Astrocyte (in vitro differentiated cells and primary cell): ENCODE measurements around the gene PLEKHN1. TPM values are rescaled to one million over a fixed set of nuclear protein-coding genes. Genes with fewer than 3 reads are reported as not detected.

ENCODE experiments used
- DNase-seq: peaks from one replicate; pipeline ENCODE4 v3.0.0-alpha.2; 2010; ENCODE audit warnings: low read depth
- FAIRE-seq: peaks from 2 replicates; lab custom pipeline; 2011; peaks lifted over from hg19 to GRCh38; lab: Jason Lieb, UNC
- H2AFZ ChIP-seq: 2 replicates; pipeline ENCODE4 v1.6.0; 2012; ENCODE audit warnings: low read depth, low read length, inconsistent platforms
- H3K27ac ChIP-seq: 2 replicates; pipeline ENCODE4 v1.5.1; 2011; ENCODE audit warnings: low read depth, low read length, inconsistent platforms
- H3K27me3 ChIP-seq: 2 replicates; pipeline ENCODE4 v1.6.0; 2011; ENCODE audit warnings: low read length, inconsistent platforms; ENCODE audit not compliant: insufficient read depth
- H3K36me3 ChIP-seq: 2 replicates; pipeline ENCODE4 v1.5.1; 2011; ENCODE audit warnings: low read length, inconsistent platforms; ENCODE audit not compliant: insufficient read depth
- H3K4me1 ChIP-seq: 2 replicates; pipeline ENCODE4 v1.5.1; 2011; ENCODE audit warnings: low read length, inconsistent platforms; ENCODE audit not compliant: insufficient read depth
- H3K4me2 ChIP-seq: 2 replicates; pipeline ENCODE4 v1.6.0; 2012; ENCODE audit warnings: low read length, inconsistent platforms
- H3K4me3 ChIP-seq: 2 replicates; pipeline ENCODE4 v1.5.1; 2011; ENCODE audit warnings: low read depth, mild to moderate bottlenecking, low read length, inconsistent platforms; ENCODE audit not compliant: insufficient read depth
- H3K79me2 ChIP-seq: 2 replicates; pipeline ENCODE4 v1.6.0; 2012; ENCODE audit warnings: mild to moderate bottlenecking, low read length, inconsistent platforms; ENCODE audit not compliant: insufficient read depth
- H3K9ac ChIP-seq: 2 replicates; pipeline ENCODE4 v1.6.0; 2012; ENCODE audit warnings: mild to moderate bottlenecking, low read length, inconsistent platforms
- H3K9me3 ChIP-seq: 2 replicates; pipeline ENCODE4 v1.5.1; 2012; ENCODE audit warnings: low read depth, mild to moderate bottlenecking, low read length, inconsistent platforms; ENCODE audit not compliant: insufficient read depth
- H4K20me1 ChIP-seq: 2 replicates; pipeline ENCODE4 v1.6.0; 2012; ENCODE audit warnings: low read length, inconsistent platforms; ENCODE audit not compliant: insufficient read depth
- H3K27ac Mint-ChIP-seq: one replicate; pipeline ENCODE4 v1.8.0; 2021; ENCODE audit warnings: mild to moderate bottlenecking, mixed read lengths; ENCODE audit not compliant: unreplicated experiment
- H3K27me3 Mint-ChIP-seq: one replicate; pipeline ENCODE4 v1.8.0; 2021; ENCODE audit warnings: low read depth, mixed read lengths; ENCODE audit not compliant: unreplicated experiment
- H3K36me3 Mint-ChIP-seq: one replicate; pipeline ENCODE4 v1.8.0; 2021; ENCODE audit warnings: low read depth, mixed read lengths; ENCODE audit not compliant: unreplicated experiment
- H3K4me1 Mint-ChIP-seq: one replicate; pipeline ENCODE4 v1.8.0; 2021; ENCODE audit warnings: low read depth, mixed read lengths; ENCODE audit not compliant: unreplicated experiment
- H3K4me3 Mint-ChIP-seq: one replicate; pipeline ENCODE4 v1.8.0; 2021; ENCODE audit warnings: mild to moderate bottlenecking, moderate library complexity, mixed read lengths; ENCODE audit not compliant: unreplicated experiment
- H3K9me3 Mint-ChIP-seq: one replicate; pipeline ENCODE4 v1.8.0; 2021; ENCODE audit warnings: mild to moderate bottlenecking, mixed read lengths; ENCODE audit not compliant: unreplicated experiment
- EZH2 ChIP-seq: IDR thresholded peaks from 2 replicates; pipeline ENCODE4 v1.6.1; 2012; ENCODE audit warnings: mild to moderate bottlenecking, low read length, inconsistent platforms; ENCODE audit not compliant: insufficient read depth
- total RNA-seq: library from RNA; stranded (reverse); gene quantifications from 2 replicates; pipeline ENCODE4 v1.2.1, GENCODE V29; 2021
- TF ChIP-seq, protein P1 (sequence below): IDR thresholded peaks from 2 replicates; pipeline ENCODE4 v1.5.1; 2011; ENCODE audit warnings: low read depth, mild to moderate bottlenecking, inconsistent platforms, low read length, moderate library complexity; ENCODE audit not compliant: insufficient read depth

PLEKHN1 gene
- total RNA-seq, 1 donor from 2014 or later: 2.4 TPM

DNA sequence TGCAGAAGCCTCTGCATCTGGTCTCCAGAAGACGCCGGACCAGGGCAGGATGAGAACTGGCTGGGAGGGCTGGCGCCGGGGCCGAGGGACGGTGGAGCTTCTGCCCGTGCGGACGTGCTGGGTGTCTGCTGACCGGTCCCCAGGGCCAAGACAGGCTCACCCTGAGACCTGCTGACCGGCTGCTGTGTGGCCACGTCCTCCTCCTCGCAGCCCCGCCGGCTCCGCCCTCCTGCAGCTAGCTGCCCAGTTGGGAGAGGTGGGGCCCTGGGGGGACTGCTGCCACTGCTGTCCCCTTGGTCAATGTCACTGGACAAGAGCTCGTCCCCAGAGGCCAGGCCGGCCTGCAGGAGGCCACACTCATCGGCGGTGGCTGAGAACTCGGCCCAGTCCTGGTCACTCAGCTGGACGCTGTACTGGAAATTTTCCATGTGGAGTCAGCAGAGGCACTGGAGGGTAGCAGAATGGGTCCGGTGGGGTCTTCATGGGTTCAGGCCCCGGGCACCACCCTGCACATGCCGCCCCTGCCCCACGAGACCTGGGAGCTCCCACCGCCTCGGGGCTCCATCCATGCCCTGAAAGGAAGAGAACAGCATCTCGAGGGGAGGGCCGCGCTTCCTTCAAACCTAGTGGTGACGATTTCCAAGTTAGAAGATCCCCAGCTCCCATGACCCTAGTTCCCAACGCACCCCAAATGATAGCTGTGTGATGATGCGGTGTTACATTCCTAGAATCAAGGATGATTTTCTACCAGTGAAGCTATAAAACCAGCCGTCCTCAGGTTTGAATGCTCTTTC is 14.5 kb downstream of the PLEKHN1 start:
- H3K36me3 ChIP-seq: no peaks in the 10 kb centered on the region
- TF ChIP-seq, protein P1, sequence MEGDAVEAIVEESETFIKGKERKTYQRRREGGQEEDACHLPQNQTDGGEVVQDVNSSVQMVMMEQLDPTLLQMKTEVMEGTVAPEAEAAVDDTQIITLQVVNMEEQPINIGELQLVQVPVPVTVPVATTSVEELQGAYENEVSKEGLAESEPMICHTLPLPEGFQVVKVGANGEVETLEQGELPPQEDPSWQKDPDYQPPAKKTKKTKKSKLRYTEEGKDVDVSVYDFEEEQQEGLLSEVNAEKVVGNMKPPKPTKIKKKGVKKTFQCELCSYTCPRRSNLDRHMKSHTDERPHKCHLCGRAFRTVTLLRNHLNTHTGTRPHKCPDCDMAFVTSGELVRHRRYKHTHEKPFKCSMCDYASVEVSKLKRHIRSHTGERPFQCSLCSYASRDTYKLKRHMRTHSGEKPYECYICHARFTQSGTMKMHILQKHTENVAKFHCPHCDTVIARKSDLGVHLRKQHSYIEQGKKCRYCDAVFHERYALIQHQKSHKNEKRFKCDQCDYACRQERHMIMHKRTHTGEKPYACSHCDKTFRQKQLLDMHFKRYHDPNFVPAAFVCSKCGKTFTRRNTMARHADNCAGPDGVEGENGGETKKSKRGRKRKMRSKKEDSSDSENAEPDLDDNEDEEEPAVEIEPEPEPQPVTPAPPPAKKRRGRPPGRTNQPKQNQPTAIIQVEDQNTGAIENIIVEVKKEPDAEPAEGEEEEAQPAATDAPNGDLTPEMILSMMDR: no peak
- no peak for TF ChIP-seq EZH2
- no peak overlapping the region for H3K27ac Mint-ChIP-seq
- no peak overlapping the region for H2AFZ ChIP-seq
- no peaks in the 10 kb centered on the region for H3K4me1 Mint-ChIP-seq
- peaks cover under 1% of the 10 kb centered on the region for H3K36me3 Mint-ChIP-seq
- peaks cover 4% of the 10 kb centered on the region for H3K27me3 ChIP-seq
- no peaks in the 10 kb centered on the region for H3K79me2 ChIP-seq
- no peak overlapping the region for H3K4me2 ChIP-seq
- no peaks in the 10 kb centered on the region for H3K4me1 ChIP-seq
- H3K4me3 Mint-ChIP-seq: no peak overlapping the region
- no peaks in the 10 kb centered on the region for H4K20me1 ChIP-seq
- no peaks in the 10 kb centered on the region for H3K9me3 ChIP-seq
- H3K9ac ChIP-seq: no peak overlapping the region
- peaks cover 38% of the 10 kb centered on the region for H3K27me3 Mint-ChIP-seq
- no peak for FAIRE-seq
- no peak overlapping the region for H3K4me3 ChIP-seq
- no peak for DNase-seq
- H3K27ac ChIP-seq: no peak overlapping the region
- H3K9me3 Mint-ChIP-seq: no peaks in the 10 kb centered on the region

DNA sequence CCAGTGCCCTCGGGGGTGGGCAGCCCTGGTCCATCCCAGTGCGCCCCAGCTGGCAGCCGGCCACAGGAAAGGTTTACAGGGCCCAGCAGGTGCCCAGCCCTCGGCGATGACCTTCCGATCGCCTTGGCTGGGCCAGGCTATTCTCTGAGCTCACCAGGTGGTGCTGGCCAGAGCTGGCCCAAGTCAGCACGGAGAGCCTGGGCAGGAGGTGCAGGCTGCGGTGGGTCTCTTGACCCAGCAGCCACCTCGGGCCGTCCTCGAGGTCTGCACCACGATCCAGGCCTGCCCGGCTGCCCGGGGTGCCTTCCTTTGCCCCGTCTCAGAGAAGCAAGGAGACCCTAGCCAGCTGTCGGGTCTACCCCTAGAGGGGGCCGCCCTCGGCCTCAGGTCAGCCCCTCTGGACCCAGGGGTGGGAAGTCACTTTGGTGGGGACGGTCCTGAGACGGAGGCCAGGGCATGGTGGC is 15.2 kb downstream of the PLEKHN1 start:
- DNase-seq: no peak
- H3K4me2 ChIP-seq: no peak overlapping the region
- no peaks in the 10 kb centered on the region for H3K4me1 ChIP-seq
- no peaks in the 10 kb centered on the region for H4K20me1 ChIP-seq
- TF ChIP-seq EZH2: no peak
- TF ChIP-seq, protein P1: no peak
- Mint-ChIP-seq H3K36me3 (no peaks in the 10 kb centered on the region), H3K27me3 (peaks cover 42% of the 10 kb centered on the region), H3K9me3 (no peaks in the 10 kb centered on the region), H3K4me3 (no peak overlapping the region), H3K4me1 (no peaks in the 10 kb centered on the region), H3K27ac (no peak overlapping the region)
- no peaks in the 10 kb centered on the region for H3K36me3 ChIP-seq
- H2AFZ ChIP-seq: no peak overlapping the region
- peaks cover 4% of the 10 kb centered on the region for H3K27me3 ChIP-seq
- H3K27ac ChIP-seq: no peak overlapping the region
- H3K9ac ChIP-seq: no peak overlapping the region
- no peak overlapping the region for H3K4me3 ChIP-seq
- no peaks in the 10 kb centered on the region for H3K79me2 ChIP-seq
- H3K9me3 ChIP-seq: no peaks in the 10 kb centered on the region
- FAIRE-seq: no peak

DNA sequence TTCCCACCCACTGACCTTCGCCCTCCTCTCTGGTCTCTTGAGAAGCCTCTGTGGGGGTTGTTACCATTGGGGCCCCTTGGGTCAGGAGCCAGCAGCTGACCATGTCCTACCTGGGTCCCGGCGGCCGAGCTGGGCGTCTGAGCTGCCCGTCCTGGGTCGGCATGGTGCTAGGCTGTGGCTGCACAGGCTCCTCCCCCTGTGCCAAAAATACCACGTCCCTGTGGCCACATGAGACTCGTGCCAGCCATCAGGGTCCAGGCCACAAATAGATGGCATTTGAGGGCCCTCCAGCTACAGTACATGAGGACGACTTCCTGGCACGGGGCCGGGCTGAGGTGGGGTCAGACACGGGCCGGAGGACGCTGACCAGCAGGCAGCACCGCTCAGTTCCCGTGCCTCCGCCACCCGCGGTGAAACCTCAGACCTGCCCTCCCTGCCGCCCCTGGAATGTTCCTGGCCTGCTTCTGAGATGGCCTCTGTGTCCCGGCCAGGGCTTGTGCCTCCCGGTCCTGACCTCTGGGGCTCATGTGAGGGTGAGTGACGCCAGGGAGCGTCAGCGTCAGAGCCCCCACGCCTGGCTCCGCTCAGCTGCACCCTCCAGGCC is 15.8 kb downstream of the PLEKHN1 start, which contains the start of gene PERM1:
PERM1 (minus strand) TSS at position 139 of the 604 bp plus-strand sequence. CDS start 1,064 bp downstream, outside the sequence.
- Histone ChIP-seq H3K27ac (no peak within 1 kb of the TSS), H3K27me3 (peaks cover 4% of the 10 kb centered on the region), H3K4me1 (no peaks in the 10 kb centered on the region), H3K36me3 (no peaks in the 10 kb centered on the region), H3K9me3 (no peaks in the 10 kb centered on the region), H3K79me2 (no peaks in the 10 kb centered on the region), H3K4me2 (no peak within 1 kb of the TSS), H2AFZ (no peak within 1 kb of the TSS), H3K4me3 (no peak within 1 kb of the TSS), H4K20me1 (no peaks in the 10 kb centered on the region), H3K9ac (no peak within 1 kb of the TSS)
- Mint-ChIP-seq H3K9me3 (no peaks in the 10 kb centered on the region), H3K4me3 (no peak within 1 kb of the TSS), H3K27me3 (peaks cover 44% of the 10 kb centered on the region), H3K4me1 (no peaks in the 10 kb centered on the region), H3K36me3 (no peaks in the 10 kb centered on the region), H3K27ac (no peak within 1 kb of the TSS)
- DNase-seq (no peak), FAIRE-seq (no peak)
- TF ChIP-seq, protein P1: no peak
- TF ChIP-seq EZH2: no peak
